ENCODE measurements around the gene BCL2L13.

- TF ChIP-seq POLR2A (IDR thresholded peaks at IDR 0.05) (no peak), POLR2AphosphoS5 (IDR thresholded peaks at IDR 0.05) (no peak), CTCF (IDR thresholded peaks at IDR 0.05) (no peak)
These were observed 48.0 kb upstream of the BCL2L13 start for GRCh38 chr22:17590586-17590985.
